Spleen (tissue), 7 donors: ENCODE results near the gene SEBOX.

Source experiments
- CTCF ChIP-seq, 11 experiments: fragments of 200-600 bp in 7 of 11; fragments of 450-650 bp in 4 of 11; sonication (generic) in 4 of 11; IDR thresholded peaks in 8 of 11; conservative IDR thresholded peaks in 3 of 11; 1 replicate in 7 of 11; 2 replicates in 4 of 11; pipeline versions ENCODE4 v1.4.0 to v1.8.0; 2016 to 2021; ENCODE audit warnings: antibody characterized with exemption in 11 of 11, inconsistent platforms in 4 of 11, mild to moderate bottlenecking in 1 of 11
- POLR2A ChIP-seq, 3 donors: fragments of 450-650 bp; IDR thresholded peaks; one replicate each; pipeline ENCODE4 v1.5.1; 2017; ENCODE audit warnings: antibody characterized with exemption in 3 of 3, mild to moderate bottlenecking in 1 of 3
- donor health status: DM: no; HTN: no; CAD: no; lungs with moderate emphysema.
- donor health status: DM: no; HTN: no; CAD: no.
- donor health status: DM: no; HTN: no; CAD: no.

GRCh38 chr17:28327709-28328108 lies 37.3 kb downstream of the SEBOX start:
- no peak for TF ChIP-seq CTCF (IDR thresholded peaks at IDR 0.05 in 8 of 11, conservative IDR thresholded peaks at IDR 0.05 in 3 of 11)
- no peak for TF ChIP-seq POLR2A (IDR thresholded peaks at IDR 0.05)
